Pulmonary artery endothelial cell (primary cell): ENCODE data around the gene POMT2. TPM values are rescaled to one million over a fixed set of nuclear protein-coding genes. Genes with fewer than 3 reads are reported as not detected.

Experiments
- DNase-seq: peaks from one replicate; pipeline ENCODE4 v3.0.0-alpha.2; 2011; ENCODE audit warnings: low read depth, low spot score
- total RNA-seq: library from RNA; depleted of rRNA; stranded (reverse); fragments of >200 nt; gene quantifications from 2 replicates; pipeline ENCODE4 v1.2.3, GENCODE V29; 2014

Gene POMT2
- total RNA-seq, 1 donor from 2014 or later = 8.6 TPM

GRCh38 chr14:77268989-77269600 lies 51.6 kb downstream of the POMT2 start:
- DNase-seq = no peak

- DNase-seq = no peak
Observed at GRCh38 chr14:77267937-77268699, 52.6 kb downstream of the POMT2 start.

- DNase-seq = no peak
Observed at GRCh38 chr14:77266336-77266735, 54.3 kb downstream of the POMT2 start.

GRCh38 chr14:77265561-77266335 lies 54.9 kb downstream of the POMT2 start:
- no peak for DNase-seq

- no peak for DNase-seq
Observed at GRCh38 chr14:77265187-77265515, 55.5 kb downstream of the POMT2 start.

- DNase-seq = no peak
Observed at GRCh38 chr14:77264466-77265186, 56.1 kb downstream of the POMT2 start.

- DNase-seq = no peak
Observed at GRCh38 chr14:77260631-77261030, 60.1 kb downstream of the POMT2 start.

GRCh38 chr14:77260199-77260598 lies 60.5 kb downstream of the POMT2 start:
- no peak for DNase-seq

- DNase-seq = no peak
Observed at GRCh38 chr14:77259025-77259715, 61.5 kb downstream of the POMT2 start.

GRCh38 chr14:77258566-77258965 lies 62.1 kb downstream of the POMT2 start:
- no peak for DNase-seq

GRCh38 chr14:77257700-77258099 lies 63.0 kb downstream of the POMT2 start:
- DNase-seq = no peak

GRCh38 chr14:77256694-77257093 lies 64.0 kb downstream of the POMT2 start:
- no peak for DNase-seq

- DNase-seq = no peak
Observed at GRCh38 chr14:77253333-77254190, 67.1 kb downstream of the POMT2 start.

GRCh38 chr14:77251870-77252269 lies 68.8 kb downstream of the POMT2 start:
- no peak for DNase-seq

- DNase-seq = no peak
Observed at GRCh38 chr14:77250927-77251326, 69.8 kb downstream of the POMT2 start.

GRCh38 chr14:77249286-77249685 lies 71.4 kb downstream of the POMT2 start:
- DNase-seq = no peak

GRCh38 chr14:77248666-77249065 lies 72.0 kb downstream of the POMT2 start:
- no peak for DNase-seq

- DNase-seq = no peak
Observed at GRCh38 chr14:77246784-77247183, 73.9 kb downstream of the POMT2 start.

GRCh38 chr14:77245820-77246219 lies 74.9 kb downstream of the POMT2 start:
- no peak for DNase-seq

- no peak for DNase-seq
Observed at GRCh38 chr14:77243853-77244252, 76.8 kb downstream of the POMT2 start.
